ENCODE results near the gene HRAS.

HRAS gene

GRCh38 chr11:539971-540481 is 4.7 kb upstream of the HRAS start:
- Histone ChIP-seq H3K9ac (ENCODE audit: low read depth, low read length, poor library complexity, severe bottlenecking) (no peak overlapping the region), H3K36me3 (ENCODE audit: insufficient read depth, low read length) (no peaks in the 10 kb centered on the region), H2AFZ (ENCODE audit: low read length) (no peak overlapping the region), H3K9me3 (ENCODE audit: insufficient read depth, low read depth, low read length) (no peaks in the 10 kb centered on the region), H3K27me3 (ENCODE audit: insufficient read depth, low read length, poor library complexity, severe bottlenecking) (no peaks in the 10 kb centered on the region), H3K4me2 (ENCODE audit: low read depth, low read length, poor library complexity, severe bottlenecking) (no peak overlapping the region), H3K79me2 (ENCODE audit: insufficient read depth, low read length) (no peaks in the 10 kb centered on the region), H4K20me1 (ENCODE audit: insufficient read depth, low read length, poor library complexity, severe bottlenecking) (no peaks in the 10 kb centered on the region), H3F3A (ENCODE audit: low read depth) (no peaks in the 10 kb centered on the region), H3K4me1 (ENCODE audit: insufficient read depth, low read length, poor library complexity, severe bottlenecking) (peaks cover 7% of the 10 kb centered on the region), H3K4me3 (ENCODE audit: low read length, poor library complexity, severe bottlenecking) (no peak overlapping the region), H3K9me2 (replicated peaks; ENCODE audit: low read depth, low read length) (no peaks in the 10 kb centered on the region)
- TF ChIP-seq EZH2phosphoT487 (IDR thresholded peaks at IDR 0.05; ENCODE audit: borderline replicate concordance), result no peak
- TF ChIP-seq, protein P1, sequence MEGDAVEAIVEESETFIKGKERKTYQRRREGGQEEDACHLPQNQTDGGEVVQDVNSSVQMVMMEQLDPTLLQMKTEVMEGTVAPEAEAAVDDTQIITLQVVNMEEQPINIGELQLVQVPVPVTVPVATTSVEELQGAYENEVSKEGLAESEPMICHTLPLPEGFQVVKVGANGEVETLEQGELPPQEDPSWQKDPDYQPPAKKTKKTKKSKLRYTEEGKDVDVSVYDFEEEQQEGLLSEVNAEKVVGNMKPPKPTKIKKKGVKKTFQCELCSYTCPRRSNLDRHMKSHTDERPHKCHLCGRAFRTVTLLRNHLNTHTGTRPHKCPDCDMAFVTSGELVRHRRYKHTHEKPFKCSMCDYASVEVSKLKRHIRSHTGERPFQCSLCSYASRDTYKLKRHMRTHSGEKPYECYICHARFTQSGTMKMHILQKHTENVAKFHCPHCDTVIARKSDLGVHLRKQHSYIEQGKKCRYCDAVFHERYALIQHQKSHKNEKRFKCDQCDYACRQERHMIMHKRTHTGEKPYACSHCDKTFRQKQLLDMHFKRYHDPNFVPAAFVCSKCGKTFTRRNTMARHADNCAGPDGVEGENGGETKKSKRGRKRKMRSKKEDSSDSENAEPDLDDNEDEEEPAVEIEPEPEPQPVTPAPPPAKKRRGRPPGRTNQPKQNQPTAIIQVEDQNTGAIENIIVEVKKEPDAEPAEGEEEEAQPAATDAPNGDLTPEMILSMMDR (conservative IDR thresholded peaks at IDR 0.05; ENCODE audit: low read length), result no peak

DNA sequence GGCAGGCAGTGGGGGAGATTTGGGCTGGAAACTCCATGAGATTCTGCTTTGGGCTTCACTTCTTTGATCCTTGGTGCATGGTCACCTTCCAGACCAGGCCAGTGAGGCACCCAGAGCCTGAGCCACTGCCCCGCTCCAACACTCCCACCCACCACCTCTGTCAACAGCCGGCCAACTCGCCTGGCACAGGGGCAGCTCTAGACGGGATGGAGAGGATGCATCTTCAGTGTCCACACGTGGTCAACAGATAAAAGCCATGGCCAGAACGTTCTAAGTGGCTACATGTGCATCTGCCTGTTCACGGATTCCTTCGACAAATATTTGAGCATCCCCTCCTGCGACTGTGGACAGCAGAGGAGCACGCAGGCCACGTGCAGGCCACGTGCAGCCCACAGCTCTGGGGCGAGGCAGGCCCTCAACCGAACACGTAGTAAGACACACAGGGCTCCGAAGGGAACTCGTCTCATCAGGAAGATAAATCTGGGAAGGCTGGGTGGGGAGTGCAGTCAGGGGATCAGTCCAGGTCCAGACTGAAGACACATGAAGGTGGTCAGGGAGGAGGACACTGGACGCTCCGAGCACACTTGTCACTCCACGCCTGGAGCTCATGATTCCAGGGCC is 3.2 kb upstream of the HRAS start:
- H2AFZ ChIP-seq (ENCODE audit: low read length), result no peak overlapping the region
- TF ChIP-seq, protein P1 (conservative IDR thresholded peaks at IDR 0.05; ENCODE audit: low read length), result no peak
- TF ChIP-seq EZH2phosphoT487 (IDR thresholded peaks at IDR 0.05; ENCODE audit: borderline replicate concordance), result no peak
- no peaks in the 10 kb centered on the region for H3K27me3 ChIP-seq (ENCODE audit: insufficient read depth, low read length, poor library complexity, severe bottlenecking)
- H3K9me3 ChIP-seq (ENCODE audit: insufficient read depth, low read depth, low read length), result no peaks in the 10 kb centered on the region
- peaks cover 13% of the 10 kb centered on the region for H4K20me1 ChIP-seq (ENCODE audit: insufficient read depth, low read length, poor library complexity, severe bottlenecking)
- H3K9me2 ChIP-seq (replicated peaks; ENCODE audit: low read depth, low read length), result no peaks in the 10 kb centered on the region
- H3K4me2 ChIP-seq (ENCODE audit: low read depth, low read length, poor library complexity, severe bottlenecking), result no peak overlapping the region
- peaks cover 15% of the 10 kb centered on the region for H3K79me2 ChIP-seq (ENCODE audit: insufficient read depth, low read length)
- no peak overlapping the region for H3K9ac ChIP-seq (ENCODE audit: low read depth, low read length, poor library complexity, severe bottlenecking)
- H3K4me1 ChIP-seq (ENCODE audit: insufficient read depth, low read length, poor library complexity, severe bottlenecking), result peaks cover 16% of the 10 kb centered on the region
- H3K4me3 ChIP-seq (ENCODE audit: low read length, poor library complexity, severe bottlenecking), result no peak overlapping the region
- no peaks in the 10 kb centered on the region for H3K36me3 ChIP-seq (ENCODE audit: insufficient read depth, low read length)
- H3F3A ChIP-seq (ENCODE audit: low read depth), result no peaks in the 10 kb centered on the region

- Histone ChIP-seq H3K4me3 (ENCODE audit: low read length, poor library complexity, severe bottlenecking) (no peak overlapping the region), H2AFZ (ENCODE audit: low read length) (no peak overlapping the region), H3K4me2 (ENCODE audit: low read depth, low read length, poor library complexity, severe bottlenecking) (no peak overlapping the region), H3F3A (ENCODE audit: low read depth) (no peaks in the 10 kb centered on the region), H3K9me3 (ENCODE audit: insufficient read depth, low read depth, low read length) (no peaks in the 10 kb centered on the region), H3K27me3 (ENCODE audit: insufficient read depth, low read length, poor library complexity, severe bottlenecking) (no peaks in the 10 kb centered on the region), H4K20me1 (ENCODE audit: insufficient read depth, low read length, poor library complexity, severe bottlenecking) (peaks cover 15% of the 10 kb centered on the region), H3K79me2 (ENCODE audit: insufficient read depth, low read length) (peaks cover 17% of the 10 kb centered on the region), H3K4me1 (ENCODE audit: insufficient read depth, low read length, poor library complexity, severe bottlenecking) (peaks cover 17% of the 10 kb centered on the region), H3K9me2 (replicated peaks; ENCODE audit: low read depth, low read length) (no peaks in the 10 kb centered on the region), H3K36me3 (ENCODE audit: insufficient read depth, low read length) (no peaks in the 10 kb centered on the region), H3K9ac (ENCODE audit: low read depth, low read length, poor library complexity, severe bottlenecking) (no peak overlapping the region)
- TF ChIP-seq, protein P1 (conservative IDR thresholded peaks at IDR 0.05; ENCODE audit: low read length), result no peak
- TF ChIP-seq EZH2phosphoT487 (IDR thresholded peaks at IDR 0.05; ENCODE audit: borderline replicate concordance), result no peak
Measured at GRCh38 chr11:537622-538430, 2.5 kb upstream of the HRAS start.
